Fibroblast of lung (primary cell): Measurements from ENCODE around the gene ETHE1.

Experiments used
- EZH2 ChIP-seq: IDR thresholded peaks from 2 replicates; pipeline ENCODE4 v1.5.1; 2012; ENCODE audit warnings: low read length, control low read depth, mild to moderate bottlenecking; ENCODE audit errors: missing control alignments
- TF ChIP-seq, protein P1 (sequence below), 2 donors: IDR thresholded peaks in 1 of 2; conservative IDR thresholded peaks in 1 of 2; 1 replicate in 1 of 2; 2 replicates in 1 of 2; pipeline ENCODE4 v1.5.1; 2011 to 2012; ENCODE audit warnings: low read length in 2 of 2, control low read depth in 1 of 2, inconsistent platforms in 1 of 2, low read depth in 1 of 2, mild to moderate bottlenecking in 1 of 2

DNA sequence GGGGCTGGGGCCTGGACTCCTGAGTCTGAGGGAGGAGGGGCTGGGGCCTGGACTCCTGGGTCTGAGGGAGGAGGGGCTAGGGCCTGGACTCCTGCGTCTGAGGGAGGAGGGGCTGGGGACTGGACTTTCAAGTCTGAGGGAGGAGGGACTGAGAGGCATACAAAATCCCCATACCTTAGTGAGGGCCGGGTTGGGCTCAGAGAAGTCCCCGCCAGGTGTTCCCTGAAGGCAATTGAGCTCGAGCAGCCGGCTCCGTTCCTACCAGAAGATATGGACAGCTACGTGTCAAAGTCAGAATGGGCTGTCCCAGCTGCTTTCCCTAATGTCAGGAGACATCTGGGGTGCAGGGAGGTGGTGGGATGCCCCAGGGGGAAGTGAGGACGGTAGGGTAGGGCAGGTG, 31.9 kb downstream of the ETHE1 start:
- TF ChIP-seq EZH2, result no peak
- TF ChIP-seq, protein P1, sequence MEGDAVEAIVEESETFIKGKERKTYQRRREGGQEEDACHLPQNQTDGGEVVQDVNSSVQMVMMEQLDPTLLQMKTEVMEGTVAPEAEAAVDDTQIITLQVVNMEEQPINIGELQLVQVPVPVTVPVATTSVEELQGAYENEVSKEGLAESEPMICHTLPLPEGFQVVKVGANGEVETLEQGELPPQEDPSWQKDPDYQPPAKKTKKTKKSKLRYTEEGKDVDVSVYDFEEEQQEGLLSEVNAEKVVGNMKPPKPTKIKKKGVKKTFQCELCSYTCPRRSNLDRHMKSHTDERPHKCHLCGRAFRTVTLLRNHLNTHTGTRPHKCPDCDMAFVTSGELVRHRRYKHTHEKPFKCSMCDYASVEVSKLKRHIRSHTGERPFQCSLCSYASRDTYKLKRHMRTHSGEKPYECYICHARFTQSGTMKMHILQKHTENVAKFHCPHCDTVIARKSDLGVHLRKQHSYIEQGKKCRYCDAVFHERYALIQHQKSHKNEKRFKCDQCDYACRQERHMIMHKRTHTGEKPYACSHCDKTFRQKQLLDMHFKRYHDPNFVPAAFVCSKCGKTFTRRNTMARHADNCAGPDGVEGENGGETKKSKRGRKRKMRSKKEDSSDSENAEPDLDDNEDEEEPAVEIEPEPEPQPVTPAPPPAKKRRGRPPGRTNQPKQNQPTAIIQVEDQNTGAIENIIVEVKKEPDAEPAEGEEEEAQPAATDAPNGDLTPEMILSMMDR (conservative IDR thresholded peaks at IDR 0.05 in 1 of 2, IDR thresholded peaks at IDR 0.05 in 1 of 2; ENCODE audit: low read depth in 1 of 2, low read length in 2 of 2), result no peak
